SH-SY5Y (cell line): Measurements from ENCODE around the gene SGCD.

Experiments used
- GATA2 ChIP-seq: IDR thresholded peaks from 2 replicates; pipeline ENCODE4 v1.6.1; 2011; ENCODE audit warnings: mild to moderate bottlenecking, low read depth, low read length
- GATA3 ChIP-seq: IDR thresholded peaks from 2 replicates; pipeline ENCODE4 v1.6.1; 2011; ENCODE audit warnings: low read depth, mild to moderate bottlenecking, low read length, moderate library complexity

Gene SGCD

GRCh38 chr5:156669416-156669815 is 342.5 kb downstream of the SGCD start:
- no peak for TF ChIP-seq GATA2
- no peak for TF ChIP-seq GATA3

DNA sequence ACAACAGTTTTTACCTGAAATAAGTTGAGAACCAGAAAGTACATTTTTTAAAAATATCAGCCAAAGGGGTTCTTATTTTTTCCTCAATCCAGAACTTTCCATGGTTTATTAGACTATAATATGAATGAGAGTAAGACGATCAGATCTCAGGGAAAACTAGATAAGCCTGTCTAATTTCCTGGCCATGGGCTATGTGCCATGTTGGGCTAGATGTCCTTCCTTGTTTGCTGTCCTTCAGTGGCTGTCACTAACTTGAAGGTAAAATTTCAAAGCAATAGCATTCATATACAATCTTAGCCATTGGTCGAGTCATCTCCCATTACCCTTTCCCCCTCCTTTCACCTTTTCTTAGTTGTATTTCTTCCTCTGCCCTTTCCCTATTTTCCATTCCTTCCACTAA is 343.7 kb downstream of the SGCD start:
- TF ChIP-seq GATA3 (no peak), GATA2 (no peak)

- TF ChIP-seq GATA3 = no peak
Observed at GRCh38 chr5:156675395-156675794, 348.4 kb downstream of the SGCD start.

DNA sequence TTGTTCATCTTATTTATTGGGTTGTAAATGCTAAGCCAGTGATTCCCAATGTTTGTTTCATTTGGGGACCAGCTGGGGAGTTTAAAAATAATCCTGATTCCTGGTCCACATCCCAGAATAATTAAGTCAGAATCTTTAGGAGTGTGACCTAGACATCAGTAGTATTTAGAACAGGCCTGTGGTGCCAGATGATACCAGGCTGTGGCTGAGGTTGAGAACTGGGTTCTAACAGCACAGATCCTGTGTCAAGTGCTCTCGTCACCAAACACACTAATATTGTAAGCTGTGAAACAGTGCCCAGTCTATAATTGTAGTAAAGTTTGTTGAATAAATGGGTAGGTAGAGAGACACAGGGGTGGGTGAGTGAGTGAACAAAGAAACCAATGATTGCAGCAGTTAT is 351.0 kb downstream of the SGCD start:
- no peak for TF ChIP-seq GATA3
- no peak for TF ChIP-seq GATA2

- TF ChIP-seq GATA3 = no peak
- TF ChIP-seq GATA2 = no peak
Observed at GRCh38 chr5:156678484-156678883, 351.5 kb downstream of the SGCD start.

DNA sequence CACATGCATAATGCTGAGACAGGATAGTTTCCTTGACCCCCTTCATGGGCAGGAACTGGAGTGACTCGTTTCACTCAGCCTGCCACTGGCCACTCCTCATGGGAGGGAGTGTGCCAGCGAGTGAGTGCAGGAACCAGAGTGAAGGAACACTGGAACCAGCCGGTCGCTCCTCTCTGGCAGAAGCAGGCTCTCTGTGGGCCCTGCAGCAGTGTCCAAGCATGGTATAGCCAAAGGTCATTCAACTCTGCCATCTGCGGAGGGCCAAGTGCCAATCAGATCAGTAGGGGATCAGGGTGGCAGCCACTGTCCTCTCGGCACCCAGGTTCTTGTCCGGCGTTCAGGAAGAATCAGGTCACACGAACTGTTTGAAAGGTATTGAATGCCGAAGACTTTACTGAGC is 353.9 kb downstream of the SGCD start:
- TF ChIP-seq GATA3 (no peak), GATA2 (no peak)

DNA sequence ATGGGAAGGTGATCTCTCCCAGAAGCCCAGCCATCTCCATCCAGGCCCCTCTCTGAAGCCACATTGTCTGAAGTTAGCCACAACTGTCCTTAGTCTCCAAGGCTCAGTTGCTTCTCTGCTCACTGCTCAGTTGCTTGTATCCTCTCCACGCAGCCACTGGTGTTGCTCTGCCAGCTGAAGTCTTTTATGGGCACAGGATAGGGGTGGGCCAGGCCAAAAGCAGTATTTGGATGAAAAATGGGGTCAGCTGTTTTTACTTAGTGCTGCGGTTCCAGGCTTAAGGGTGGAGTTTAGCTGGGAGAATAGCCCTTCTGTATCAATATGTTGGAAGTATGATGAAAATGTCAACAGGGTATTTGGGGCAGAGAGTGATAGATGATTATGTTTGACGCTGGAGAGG is 354.3 kb downstream of the SGCD start:
- no peak for TF ChIP-seq GATA3
- no peak for TF ChIP-seq GATA2

- TF ChIP-seq GATA2 (no peak), GATA3 (no peak)
Observed at GRCh38 chr5:156682971-156683370, 356.0 kb downstream of the SGCD start.

DNA sequence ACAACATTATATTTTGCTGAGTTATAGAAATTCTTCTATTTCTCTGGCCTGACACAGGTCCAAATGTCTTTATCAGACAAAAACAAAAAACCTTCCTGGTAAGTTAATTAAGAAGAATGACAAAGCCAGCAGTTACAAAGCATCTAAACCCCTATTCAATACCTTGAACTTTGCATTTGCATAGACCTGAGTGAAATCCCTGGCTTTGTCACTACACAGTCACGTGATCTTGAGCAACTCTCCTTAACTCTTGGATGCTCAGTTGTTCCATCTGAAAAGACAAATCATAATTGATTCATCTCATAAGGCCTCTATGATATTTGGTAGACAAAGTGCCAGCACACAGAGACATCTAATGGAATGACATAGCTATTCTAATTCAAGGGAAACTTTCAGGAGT is 356.5 kb downstream of the SGCD start:
- no peak for TF ChIP-seq GATA3
- no peak for TF ChIP-seq GATA2

- TF ChIP-seq GATA2 (no peak), GATA3 (no peak)
Observed at GRCh38 chr5:156684216-156684615, 357.3 kb downstream of the SGCD start.

- no peak for TF ChIP-seq GATA2
- TF ChIP-seq GATA3 = no peak
Observed at GRCh38 chr5:156685481-156685880, 358.5 kb downstream of the SGCD start.

GRCh38 chr5:156686380-156686779 is 359.4 kb downstream of the SGCD start:
- TF ChIP-seq GATA3 (no peak), GATA2 (no peak)

DNA sequence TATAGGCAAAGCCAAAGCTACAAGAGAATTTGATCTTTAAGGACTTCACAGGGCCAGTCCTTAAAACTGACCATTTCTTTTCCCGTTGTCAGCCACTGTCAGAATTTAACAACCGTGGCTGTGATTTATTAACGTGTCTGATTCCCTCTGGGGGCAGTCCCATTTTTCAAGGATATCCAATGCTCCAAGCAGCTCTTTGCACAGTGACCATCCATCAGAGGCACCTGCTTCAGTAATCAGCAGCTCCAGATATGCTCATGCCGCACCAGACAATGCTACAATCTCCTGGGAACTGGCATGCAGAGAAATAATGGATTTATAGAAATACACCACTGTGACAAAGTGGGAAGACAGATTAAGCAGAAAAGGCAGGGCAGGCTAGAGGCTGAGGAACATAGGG is 359.8 kb downstream of the SGCD start:
- no peak for TF ChIP-seq GATA2

DNA sequence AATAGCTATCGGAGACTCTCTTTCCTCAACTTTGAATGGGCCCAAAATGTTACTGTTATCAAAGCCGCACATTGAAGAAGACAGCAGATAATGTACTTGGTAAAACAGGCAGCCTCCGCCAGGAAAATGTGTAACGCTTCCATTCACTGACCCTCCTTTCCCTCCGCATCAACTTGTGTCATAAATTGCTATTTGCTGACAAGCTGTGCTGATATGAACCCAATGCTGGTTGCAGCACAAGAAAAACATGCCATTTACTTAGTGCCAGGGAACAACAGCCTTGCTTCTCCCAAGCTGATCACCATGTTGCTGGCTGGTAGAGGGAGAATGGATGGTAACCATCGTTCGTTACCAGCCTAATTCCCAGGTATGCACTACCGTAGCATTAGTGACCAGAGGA is 360.6 kb downstream of the SGCD start:
- TF ChIP-seq GATA2 (no peak), GATA3 (no peak)

- no peak for TF ChIP-seq GATA2
- no peak for TF ChIP-seq GATA3
Observed at GRCh38 chr5:156691572-156691971, 364.6 kb downstream of the SGCD start.

GRCh38 chr5:156693113-156693512 is 366.1 kb downstream of the SGCD start:
- TF ChIP-seq GATA2 = no peak
- TF ChIP-seq GATA3 = no peak
